Measurements from ENCODE around the gene ALDH1A1. TPM values are rescaled to one million over a fixed set of nuclear protein-coding genes. Genes with fewer than 3 reads are reported as not detected.

Gene ALDH1A1
- total RNA-seq, 1 donor from 2014 or later: 0.27 TPM

GRCh38 chr9:72931437-72931836 lies 21.4 kb downstream of the ALDH1A1 start:
- Mint-ChIP-seq H3K27ac (ENCODE audit: unreplicated experiment) (no peak overlapping the region), H3K9me3 (ENCODE audit: low read depth) (no peaks in the 10 kb centered on the region)
- no peak for DNase-seq (ENCODE audit: low spot score)

GRCh38 chr9:72930828-72931227 lies 22.0 kb downstream of the ALDH1A1 start:
- no peaks in the 10 kb centered on the region for H3K9me3 Mint-ChIP-seq (ENCODE audit: low read depth)
- H3K4me3 Mint-ChIP-seq (ENCODE audit: unreplicated experiment): no peak overlapping the region
- no peaks in the 10 kb centered on the region for H3K36me3 Mint-ChIP-seq (ENCODE audit: low read depth)
- H3K4me1 Mint-ChIP-seq (ENCODE audit: low read depth): no peaks in the 10 kb centered on the region
- no peak for DNase-seq (ENCODE audit: low spot score)
- no peak for TF ChIP-seq CTCF (IDR thresholded peaks at IDR 0.05)
- peaks cover 4% of the 10 kb centered on the region for H3K27me3 Mint-ChIP-seq (ENCODE audit: low read depth)
- no peak overlapping the region for H3K27ac Mint-ChIP-seq (ENCODE audit: unreplicated experiment)

More at GRCh38 chr9:72931437-72931836, 21.4 kb downstream of the ALDH1A1 start:
- Mint-ChIP-seq H3K27me3 (ENCODE audit: low read depth) (peaks cover 4% of the 10 kb centered on the region), H3K4me1 (ENCODE audit: low read depth) (no peaks in the 10 kb centered on the region), H3K4me3 (ENCODE audit: unreplicated experiment) (no peak overlapping the region), H3K36me3 (ENCODE audit: low read depth) (no peaks in the 10 kb centered on the region)
- TF ChIP-seq CTCF (IDR thresholded peaks at IDR 0.05): no peak

- Mint-ChIP-seq H3K36me3 (ENCODE audit: low read depth) (no peaks in the 10 kb centered on the region), H3K4me3 (ENCODE audit: unreplicated experiment) (no peak overlapping the region), H3K27ac (ENCODE audit: unreplicated experiment) (no peak overlapping the region), H3K4me1 (ENCODE audit: low read depth) (no peaks in the 10 kb centered on the region), H3K27me3 (ENCODE audit: low read depth) (peaks cover 2% of the 10 kb centered on the region), H3K9me3 (ENCODE audit: low read depth) (no peaks in the 10 kb centered on the region)
- no peak for TF ChIP-seq CTCF (IDR thresholded peaks at IDR 0.05)
- DNase-seq (ENCODE audit: low spot score): no peak
Measured at GRCh38 chr9:72929542-72929941, 23.3 kb downstream of the ALDH1A1 start.

DNA sequence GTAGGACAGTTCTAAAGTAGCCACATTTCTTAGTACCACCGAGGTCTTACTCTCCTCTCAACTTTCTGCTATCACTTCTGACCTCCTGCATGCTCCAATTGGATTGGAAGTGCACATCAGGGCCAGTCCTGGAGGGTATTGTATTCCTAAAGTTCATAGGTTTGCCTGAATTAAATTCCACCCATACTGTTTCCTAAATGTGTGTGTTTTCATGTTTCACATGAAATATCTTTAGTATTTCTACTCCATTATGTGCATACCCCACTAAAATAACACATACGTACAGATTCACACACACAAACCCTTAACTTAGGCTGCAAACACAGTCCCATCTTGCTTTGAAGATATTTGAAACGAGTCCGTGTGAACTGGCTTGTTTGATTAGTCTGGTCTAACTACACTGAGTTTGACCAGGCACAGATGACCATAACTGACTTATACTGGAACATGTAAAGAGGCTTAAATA lies 24.8 kb downstream of the ALDH1A1 start:
- H3K4me1 Mint-ChIP-seq (ENCODE audit: low read depth): no peaks in the 10 kb centered on the region
- H3K9me3 Mint-ChIP-seq (ENCODE audit: low read depth): no peaks in the 10 kb centered on the region
- no peak overlapping the region for H3K4me3 Mint-ChIP-seq (ENCODE audit: unreplicated experiment)
- H3K27me3 Mint-ChIP-seq (ENCODE audit: low read depth): peaks cover 2% of the 10 kb centered on the region
- no peak for TF ChIP-seq CTCF (IDR thresholded peaks at IDR 0.05)
- DNase-seq (ENCODE audit: low spot score): no peak
- no peak overlapping the region for H3K27ac Mint-ChIP-seq (ENCODE audit: unreplicated experiment)
- no peaks in the 10 kb centered on the region for H3K36me3 Mint-ChIP-seq (ENCODE audit: low read depth)

GRCh38 chr9:72926506-72926905 lies 26.3 kb downstream of the ALDH1A1 start:
- DNase-seq (ENCODE audit: low spot score): no peak
- no peaks in the 10 kb centered on the region for H3K36me3 Mint-ChIP-seq (ENCODE audit: low read depth)

More at GRCh38 chr9:72926506-72926905, 26.3 kb downstream of the ALDH1A1 start:
- no peak overlapping the region for H3K27ac Mint-ChIP-seq (ENCODE audit: unreplicated experiment)
- no peak for TF ChIP-seq CTCF (IDR thresholded peaks at IDR 0.05)
- H3K4me1 Mint-ChIP-seq (ENCODE audit: low read depth): no peaks in the 10 kb centered on the region
- H3K27me3 Mint-ChIP-seq (ENCODE audit: low read depth): peaks cover 4% of the 10 kb centered on the region
- H3K9me3 Mint-ChIP-seq (ENCODE audit: low read depth): no peaks in the 10 kb centered on the region
- H3K4me3 Mint-ChIP-seq (ENCODE audit: unreplicated experiment): no peak overlapping the region

All from chondrocyte (in vitro differentiated cells).